Vagina (tissue), 2 donors: ENCODE data around the gene SOD2. TPM values are rescaled to one million over a fixed set of nuclear protein-coding genes. Genes with fewer than 3 reads are reported as not detected.
"Not testable (repeated sequence)": the region's sequence is repeated elsewhere in the genome, so short reads cannot be mapped to it uniquely, and the experiment has no call there.

ENCODE experiments used
- DNase-seq, 2 donors: peaks; one replicate each; pipeline ENCODE4 v3.0.0-alpha.2; 2017; ENCODE audit errors: extremely low spot score in 2 of 2
- H3K27ac ChIP-seq: fragments of 200-600 bp; sonication (generic); one replicate; pipeline ENCODE4 v1.5.1; 2019
- H3K27me3 ChIP-seq: fragments of 200-600 bp; sonication (generic); one replicate; pipeline ENCODE4 v1.5.1; 2019
- H3K36me3 ChIP-seq, 2 donors: fragments of 200-600 bp; sonication (generic); one replicate each; pipeline ENCODE4 v1.5.1; 2017 to 2019
- H3K4me1 ChIP-seq: fragments of 200-600 bp; sonication (generic); one replicate; pipeline ENCODE4 v1.5.1; 2019
- H3K4me3 ChIP-seq, 2 donors: fragments of 200-600 bp; sonication (generic); 1 replicate in 1 of 2; 2 replicates in 1 of 2; pipeline ENCODE4 v1.5.1; 2016 to 2019
- H3K9me3 ChIP-seq: fragments of 200-600 bp; sonication (generic); one replicate; pipeline ENCODE4 v1.5.1; 2019
- CTCF ChIP-seq, 3 experiments: fragments of 450-650 bp in 2 of 3; fragments of 200-600 bp in 1 of 3; sonication (generic) in 1 of 3; IDR thresholded peaks; one replicate each; pipeline ENCODE4 v1.5.1; 2017 to 2019; ENCODE audit warnings: antibody characterized with exemption in 3 of 3, mild to moderate bottlenecking in 2 of 3, moderate library complexity in 2 of 3
- POLR2A ChIP-seq, 2 donors: fragments of 450-650 bp; IDR thresholded peaks; one replicate each; pipeline ENCODE4 v1.6.1; 2017; ENCODE audit warnings: antibody characterized with exemption in 2 of 2, mild to moderate bottlenecking in 2 of 2, moderate library complexity in 2 of 2
- POLR2AphosphoS5 ChIP-seq, 2 donors: sonication (generic); formaldehyde crosslinking; IDR thresholded peaks; one replicate each; pipeline ENCODE4 v1.9.0; 2017; ENCODE audit warnings: antibody characterized with exemption in 2 of 2, mild to moderate bottlenecking in 2 of 2, low read depth in 1 of 2; ENCODE audit not compliant: insufficient read depth in 1 of 2
- intact Hi-C: fragments of 100-400 bp; cut with DNase I; formaldehyde crosslinking; loops from one replicate; pipeline ENCODE4 v1.15.1; 2023
- total RNA-seq: library from RNA; depleted of rRNA; stranded (reverse); fragments of >200 nt; gene quantifications from one replicate; pipeline ENCODE4 v1.2.3, GENCODE V29; 2016

The SOD2 gene
- total RNA-seq, 1 donor from 2014 or later: 597 TPM

DNA sequence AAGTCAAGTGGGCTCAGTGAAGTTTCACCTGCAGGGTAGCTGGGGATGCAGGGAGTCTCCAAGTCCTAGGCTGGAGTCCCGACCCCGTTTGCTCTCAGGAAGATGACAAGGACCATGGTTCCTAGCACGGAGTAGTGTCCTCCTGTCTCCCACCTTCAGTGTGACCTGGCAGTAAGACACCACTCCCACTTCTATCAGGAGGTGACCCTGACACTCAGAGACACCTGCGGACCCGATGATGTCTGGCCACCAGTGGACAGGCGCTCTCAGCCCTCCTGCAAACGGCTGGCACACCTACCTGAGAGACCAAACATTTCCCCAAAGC, 1.1 kb downstream of the SOD2 start:
- H3K27me3 ChIP-seq: no peaks in the 10 kb centered on the region
- intact Hi-C loops: loop anchor here (2.0 to 10.0 kb wide), 3 partner anchors 35 to 273 kb away; partner anchors contain the start of genes IGF2R, MRPL18 and WTAP
- H3K27ac ChIP-seq: peak overlapping the region; percentile 99
- H3K4me3 ChIP-seq: peak overlapping the region; percentile 89 to 97
- H3K36me3 ChIP-seq: peaks cover 6 to 34% of the 10 kb centered on the region in 2 donors
- no peaks in the 10 kb centered on the region for H3K9me3 ChIP-seq
- TF ChIP-seq POLR2AphosphoS5 (IDR thresholded peaks at IDR 0.05; ENCODE audit: insufficient read depth in 1 of 2, low read depth in 1 of 2) (no peak), POLR2A (IDR thresholded peaks at IDR 0.05) (no peak), CTCF (IDR thresholded peaks at IDR 0.05) (no peak)
- H3K4me1 ChIP-seq: peaks cover 57% of the 10 kb centered on the region
- DNase-seq: no peak

DNA sequence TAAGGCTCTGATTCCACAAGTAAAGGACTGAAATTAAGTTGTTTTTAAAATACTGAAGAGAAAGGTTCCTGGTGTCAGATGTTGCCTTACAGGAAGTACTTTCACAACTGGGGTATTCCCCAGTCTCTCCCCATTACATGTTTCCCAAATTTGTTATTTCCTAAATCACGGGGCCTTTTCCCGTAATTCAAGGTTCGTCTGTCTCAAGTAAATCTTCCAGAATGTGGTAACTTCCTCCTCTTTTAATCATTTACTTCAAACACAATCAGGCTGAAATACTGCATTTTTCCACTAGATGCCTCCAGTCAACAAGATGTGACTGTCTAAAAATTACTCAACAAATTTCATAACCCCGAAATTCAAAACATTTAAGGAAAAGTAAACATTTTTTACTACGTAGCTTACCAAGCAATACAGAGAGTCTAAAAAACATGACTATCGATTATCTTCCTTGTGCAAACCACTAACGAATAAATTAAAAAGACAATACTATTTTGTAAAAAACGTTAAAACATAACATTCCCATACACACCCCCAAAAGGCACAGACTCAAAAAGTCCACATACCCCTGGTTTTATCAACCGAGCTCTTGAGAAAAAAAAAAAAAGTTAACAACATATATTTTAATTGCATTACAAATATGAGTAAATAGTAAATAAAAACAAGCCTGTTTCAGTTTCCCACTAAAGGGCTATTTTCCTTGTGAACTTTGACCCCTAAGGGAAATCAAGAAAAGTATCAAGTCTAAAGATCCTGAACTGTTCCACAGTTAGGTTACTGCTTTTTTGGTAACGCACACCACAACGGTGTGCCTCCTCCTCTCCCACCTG, 1.7 kb downstream of the SOD2 start:
- DNase-seq: no peak
- TF ChIP-seq POLR2AphosphoS5 (IDR thresholded peaks at IDR 0.05; ENCODE audit: insufficient read depth in 1 of 2, low read depth in 1 of 2) (peak; percentile 37 to 92), CTCF (IDR thresholded peaks at IDR 0.05) (peak; percentile 82 to 97 (median 83)), POLR2A (IDR thresholded peaks at IDR 0.05) (no peak)
- H3K4me1 ChIP-seq: peaks cover 63% of the 10 kb centered on the region
- H3K27ac ChIP-seq: peak overlapping the region; percentile 99
- no peaks in the 10 kb centered on the region for H3K27me3 ChIP-seq
- H3K4me3 ChIP-seq: peak overlapping the region; percentile 89 to 97
- intact Hi-C loops: loop anchor here (5.0 to 10.0 kb wide), 2 partner anchors 101 to 273 kb away; partner anchors contain the start of genes IGF2R and MRPL18
- no peaks in the 10 kb centered on the region for H3K9me3 ChIP-seq
- H3K36me3 ChIP-seq: peaks cover 6 to 39% of the 10 kb centered on the region in 2 donors

DNA sequence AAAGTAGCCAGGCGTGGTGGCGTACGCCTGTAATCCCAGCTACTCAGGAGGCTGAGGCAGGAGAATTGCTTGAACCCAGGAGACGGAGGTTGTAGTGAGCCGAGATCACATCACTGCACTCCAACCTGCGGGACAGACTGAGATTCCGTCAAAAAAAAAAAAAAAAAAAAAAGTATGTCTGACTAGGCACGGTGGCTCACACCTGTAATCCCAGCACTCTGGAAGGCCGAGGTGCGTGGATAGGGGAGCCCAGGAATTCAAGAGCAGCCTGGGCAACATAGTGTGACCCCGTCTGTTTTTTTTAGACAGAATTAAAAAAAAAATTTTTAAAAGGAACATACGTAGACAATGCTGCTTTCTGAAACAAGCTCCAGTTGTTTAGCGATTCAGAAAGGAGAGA, 2.9 kb downstream of the SOD2 start:
- peaks cover 6 to 50% of the 10 kb centered on the region in 2 donors for H3K36me3 ChIP-seq

DNA sequence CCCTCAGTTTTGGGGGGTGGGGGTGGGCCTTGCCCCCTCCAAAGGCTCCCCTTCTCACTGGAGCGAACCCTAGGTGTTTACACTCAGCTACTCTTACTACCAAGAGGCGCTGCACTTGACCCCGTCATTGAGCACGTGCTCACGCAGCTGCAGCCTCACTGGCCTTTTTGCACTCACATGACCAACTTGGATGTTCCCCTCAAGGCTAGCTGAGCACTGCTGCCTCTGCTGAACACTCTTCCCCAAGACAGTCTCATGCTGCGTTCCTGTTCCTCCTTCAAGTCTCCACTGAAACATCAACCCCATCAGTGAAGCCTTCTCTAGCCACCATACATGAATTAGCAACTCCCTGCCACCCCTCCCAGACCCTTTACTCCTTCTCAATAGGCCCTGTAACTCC, 4.0 kb downstream of the SOD2 start:
- peaks cover 64% of the 10 kb centered on the region for H3K4me1 ChIP-seq
- peak overlapping the region; percentile 47 for H3K27ac ChIP-seq
- peaks cover 6 to 59% of the 10 kb centered on the region in 2 donors for H3K36me3 ChIP-seq
- DNase-seq: no peak
- intact Hi-C loops: no loop called here
- no peak for TF ChIP-seq POLR2AphosphoS5 (IDR thresholded peaks at IDR 0.05; ENCODE audit: insufficient read depth in 1 of 2, low read depth in 1 of 2)
- TF ChIP-seq POLR2A (IDR thresholded peaks at IDR 0.05): no peak
- TF ChIP-seq CTCF (IDR thresholded peaks at IDR 0.05): no peak
- H3K27me3 ChIP-seq: no peaks in the 10 kb centered on the region
- peak overlapping the region; percentile 7 to 39 for H3K4me3 ChIP-seq
- no peaks in the 10 kb centered on the region for H3K9me3 ChIP-seq

More for the DNA sequence above, 2.9 kb downstream of the SOD2 start:
- not testable (repeated sequence) for H3K27me3 ChIP-seq, DNase-seq, H3K9me3 ChIP-seq
- intact Hi-C loops: loop anchor here (5.0 to 10.0 kb wide), 2 partner anchors 102 to 275 kb away; partner anchors contain the start of genes IGF2R and MRPL18
- H3K4me3 ChIP-seq: peak overlapping the region in 1 of 2 donors; percentile 39
- peak overlapping the region; percentile 22 for H3K27ac ChIP-seq
- H3K4me1 ChIP-seq: peaks cover 66% of the 10 kb centered on the region

- Histone ChIP-seq H3K27me3 (no peaks in the 10 kb centered on the region), H3K4me1 (peaks cover 63% of the 10 kb centered on the region), H3K9me3 (no peaks in the 10 kb centered on the region), H3K4me3 (peak overlapping the region; percentile 7 to 39), H3K27ac (peak overlapping the region; percentile 47), H3K36me3 (peaks cover 6 to 65% of the 10 kb centered on the region in 2 donors)
- intact Hi-C loops: no loop called here
- TF ChIP-seq POLR2AphosphoS5 (IDR thresholded peaks at IDR 0.05; ENCODE audit: insufficient read depth in 1 of 2, low read depth in 1 of 2) (no peak), CTCF (IDR thresholded peaks at IDR 0.05) (no peak)
- no peak for DNase-seq
Measured at GRCh38 chr6:159688266-159688905, 4.7 kb downstream of the SOD2 start.
